H9 (cell line): ENCODE measurements around the gene PCDH9. TPM values are rescaled to one million over a fixed set of nuclear protein-coding genes. Genes with fewer than 3 reads are reported as not detected.

Experiments
- DNase-seq: peaks from one replicate; pipeline ENCODE4 v3.0.0-alpha.2; 2017
- H2AFZ ChIP-seq: one replicate; pipeline ENCODE4 v1.6.1; 2013; ENCODE audit warnings: mild to moderate bottlenecking, low read length, control low read depth, moderate library complexity
- H2AK5ac ChIP-seq: 2 replicates; pipeline ENCODE4 v1.6.1; 2013; ENCODE audit warnings: low read length, control low read depth, mixed read lengths; ENCODE audit not compliant: insufficient read length
- H2BK120ac ChIP-seq: one replicate; pipeline ENCODE4 v1.6.1; 2013; ENCODE audit warnings: low read depth, mild to moderate bottlenecking, low read length, control low read depth, inconsistent platforms; ENCODE audit not compliant: poor library complexity, severe bottlenecking
- H2BK12ac ChIP-seq: 2 replicates; pipeline ENCODE4 v1.6.1; 2013; ENCODE audit warnings: low read length, control low read depth, mixed read lengths, low read depth; ENCODE audit not compliant: insufficient read length
- H2BK15ac ChIP-seq: 2 replicates; pipeline ENCODE4 v1.6.1; 2013; ENCODE audit warnings: low read depth, low read length, control low read depth
- H2BK20ac ChIP-seq: one replicate; pipeline ENCODE4 v1.6.1; 2013; ENCODE audit warnings: low read depth, mild to moderate bottlenecking, low read length, control low read depth, inconsistent platforms; ENCODE audit not compliant: poor library complexity, severe bottlenecking
- H2BK5ac ChIP-seq: 2 replicates; pipeline ENCODE4 v1.6.1; 2013; ENCODE audit warnings: low read length, control low read depth, mixed read lengths; ENCODE audit not compliant: insufficient read length
- H3K14ac ChIP-seq: 2 replicates; pipeline ENCODE4 v1.6.1; 2013; ENCODE audit warnings: low read length, control low read depth; ENCODE audit not compliant: insufficient read depth
- H3K18ac ChIP-seq: 2 replicates; pipeline ENCODE4 v1.6.1; 2013; ENCODE audit warnings: low read depth, mild to moderate bottlenecking, mixed read lengths, low read length, control low read depth; ENCODE audit not compliant: insufficient read length
- H3K23ac ChIP-seq: 2 replicates; pipeline ENCODE4 v1.6.1; 2013; ENCODE audit warnings: low read length, control low read depth, mixed read lengths, low read depth; ENCODE audit not compliant: insufficient read length
- H3K23me2 ChIP-seq: 2 replicates; pipeline ENCODE4 v1.6.1; 2013; ENCODE audit warnings: low read depth, mild to moderate bottlenecking, mixed read lengths, low read length, control low read depth; ENCODE audit not compliant: insufficient read length, poor library complexity, severe bottlenecking
- H3K27ac ChIP-seq: 2 replicates; pipeline ENCODE4 v1.5.1; 2013; ENCODE audit warnings: low read length, control low read depth, mixed read lengths, low read depth; ENCODE audit not compliant: insufficient read length
- H3K27me3 ChIP-seq: 2 replicates; pipeline ENCODE4 v1.6.1; 2013; ENCODE audit warnings: low read length, control low read depth, inconsistent platforms; ENCODE audit not compliant: insufficient read depth
- H3K4ac ChIP-seq: 2 replicates; pipeline ENCODE4 v1.6.1; 2013; ENCODE audit warnings: low read depth, mild to moderate bottlenecking, control low read depth, inconsistent platforms, low read length, moderate library complexity
- H3K4me1 ChIP-seq: 2 replicates; pipeline ENCODE4 v1.6.1; 2013; ENCODE audit warnings: low read length, control low read depth, inconsistent platforms; ENCODE audit not compliant: insufficient read depth
- H3K4me2 ChIP-seq: 2 replicates; pipeline ENCODE4 v1.6.1; 2013; ENCODE audit warnings: low read length, control low read depth, mixed read lengths; ENCODE audit not compliant: insufficient read length, insufficient read depth
- H3K56ac ChIP-seq: 2 replicates; pipeline ENCODE4 v1.6.1; 2013; ENCODE audit warnings: low read depth, mild to moderate bottlenecking, mixed read lengths, low read length, control low read depth; ENCODE audit not compliant: insufficient read length
- H3K79me1 ChIP-seq: 2 replicates; pipeline ENCODE4 v1.6.1; 2013; ENCODE audit warnings: low read depth, mild to moderate bottlenecking, moderate library complexity, low read length, control low read depth, inconsistent platforms; ENCODE audit not compliant: insufficient read depth, poor library complexity, severe bottlenecking
- H3K79me2 ChIP-seq: 2 replicates; pipeline ENCODE4 v1.6.1; 2013; ENCODE audit warnings: low read length, control low read depth, inconsistent platforms; ENCODE audit not compliant: insufficient read depth
- H3K9ac ChIP-seq: 2 replicates; pipeline ENCODE4 v1.6.1; 2013; ENCODE audit warnings: low read length, control low read depth, mixed read lengths; ENCODE audit not compliant: insufficient read length; ENCODE audit errors: extremely low read depth
- H3K9me3 ChIP-seq: one replicate; pipeline ENCODE4 v1.6.1; 2013; ENCODE audit warnings: low read depth, low read length, inconsistent platforms; ENCODE audit not compliant: control insufficient read depth
- H3T11ph ChIP-seq: one replicate; pipeline ENCODE4 v1.6.1; 2013; ENCODE audit warnings: mild to moderate bottlenecking, low read length, control low read depth, inconsistent platforms
- H4K20me1 ChIP-seq: one replicate; pipeline ENCODE4 v1.6.1; 2013; ENCODE audit not compliant: control insufficient read depth, insufficient read length, insufficient read depth
- H4K5ac ChIP-seq: 2 replicates; pipeline ENCODE4 v1.6.1; 2013; ENCODE audit warnings: low read depth, mild to moderate bottlenecking, mixed read lengths, low read length, control low read depth; ENCODE audit not compliant: insufficient read length
- H4K8ac ChIP-seq: replicated peaks from 2 replicates; pipeline ENCODE4 v1.6.1; 2013; ENCODE audit warnings: low read length, control low read depth, mixed read lengths, low read depth; ENCODE audit not compliant: insufficient read length
- H4K91ac ChIP-seq: 2 replicates; pipeline ENCODE4 v1.6.1; 2013; ENCODE audit warnings: low read depth, mild to moderate bottlenecking, moderate library complexity, mixed read lengths, low read length, control low read depth; ENCODE audit not compliant: insufficient read length
- H3K27ac Mint-ChIP-seq, 3 experiments: 2 replicates in 2 of 3; 3 replicates in 1 of 3; pipeline ENCODE4 v1.8.0; 2020 to 2021; ENCODE audit warnings: mixed read lengths in 3 of 3, mild to moderate bottlenecking in 1 of 3, moderate library complexity in 1 of 3
- H3K27me3 Mint-ChIP-seq: 2 replicates; pipeline ENCODE4 v1.8.0; 2021; ENCODE audit warnings: low read depth, mild to moderate bottlenecking, moderate library complexity, mixed read lengths
- H3K36me3 Mint-ChIP-seq, 3 experiments: 2 replicates in 2 of 3; 3 replicates in 1 of 3; pipeline ENCODE4 v1.8.0; 2020 to 2021; ENCODE audit warnings: low read depth in 3 of 3, mixed read lengths in 3 of 3; ENCODE audit not compliant: insufficient read depth in 1 of 3
- H3K4me1 Mint-ChIP-seq, 2 experiments: 2 replicates each; pipeline ENCODE4 v1.8.0; 2020; ENCODE audit warnings: mixed read lengths in 2 of 2
- H3K4me3 Mint-ChIP-seq, 2 experiments: 2 replicates in 1 of 2; 3 replicates in 1 of 2; pipeline ENCODE4 v1.8.0; 2020 to 2021; ENCODE audit warnings: mild to moderate bottlenecking in 2 of 2, mixed read lengths in 2 of 2, moderate library complexity in 1 of 2
- H3K9me3 Mint-ChIP-seq, 2 experiments: 2 replicates in 1 of 2; 3 replicates in 1 of 2; pipeline ENCODE4 v1.8.0; 2020; ENCODE audit warnings: mild to moderate bottlenecking in 2 of 2, mixed read lengths in 2 of 2, moderate library complexity in 1 of 2
- WGBS: extraction: QIAGEN DNeasy Blood & Tissue Kit; methylation state at CpG from one replicate; pipeline ENCODE4 v1.1.7; 2013; ENCODE audit warnings: missing lambda C conversion rate, low lambda C conversion rate, mixed read lengths; ENCODE audit not compliant: insufficient read length; ENCODE audit errors: extremely low coverage; 5-methylcytosine and 5-hydroxymethylcytosine counted together
- total RNA-seq: library from RNA; stranded (reverse); gene quantifications from 2 replicates; pipeline ENCODE4 v1.2.1, GENCODE V29; 2021
- TF ChIP-seq, protein P1 (sequence below): fragments of 200-600 bp; sonication (generic); conservative IDR thresholded peaks from 3 replicates; pipeline ENCODE4 v1.8.0; 2021; ENCODE audit warnings: antibody characterized with exemption, mild to moderate bottlenecking

The PCDH9 gene
- total RNA-seq, 1 experiment from 2014 or later = 0.11 TPM

DNA sequence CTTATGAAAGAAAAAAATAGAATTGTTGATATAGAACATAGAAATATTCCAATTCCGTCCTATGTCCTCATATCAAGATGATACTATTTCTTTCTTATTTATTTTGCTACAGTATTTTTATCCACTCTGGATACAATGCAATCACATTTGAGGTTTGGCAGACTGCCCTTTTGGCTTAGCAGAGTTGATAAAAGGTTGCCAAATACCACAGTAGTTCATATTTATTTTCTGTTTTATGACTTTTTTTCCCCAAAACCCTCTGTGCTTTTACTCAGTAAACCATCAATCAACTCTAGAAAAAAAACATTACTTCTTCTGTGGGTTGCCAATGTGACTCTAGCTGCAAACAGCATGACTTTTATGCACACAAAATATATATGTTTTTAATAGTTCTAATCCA is 424.5 kb downstream of the PCDH9 start:
- Histone ChIP-seq H3K56ac (no peak overlapping the region), H3K23ac (no peak overlapping the region), H3K79me2 (no peaks in the 10 kb centered on the region), H2BK15ac (no peak overlapping the region), H4K5ac (no peak overlapping the region), H2AFZ (no peak overlapping the region), H3K9me3 (no peaks in the 10 kb centered on the region), H3K4me2 (no peak overlapping the region), H3K14ac (no peak overlapping the region), H4K91ac (no peak overlapping the region), H3K23me2 (no peaks in the 10 kb centered on the region), H3K9ac (no peak overlapping the region), H3T11ph (no peak overlapping the region), H3K79me1 (no peaks in the 10 kb centered on the region), H2BK12ac (no peak overlapping the region), H2BK5ac (no peak overlapping the region), H3K18ac (no peak overlapping the region), H2AK5ac (no peak overlapping the region), H4K20me1 (no peaks in the 10 kb centered on the region), H3K27me3 (no peaks in the 10 kb centered on the region), H2BK120ac (no peak overlapping the region), H3K4ac (no peak overlapping the region), H2BK20ac (no peak overlapping the region), H4K8ac (no peak overlapping the region), H3K27ac (no peak overlapping the region), H3K4me1 (no peaks in the 10 kb centered on the region)
- TF ChIP-seq, protein P1, sequence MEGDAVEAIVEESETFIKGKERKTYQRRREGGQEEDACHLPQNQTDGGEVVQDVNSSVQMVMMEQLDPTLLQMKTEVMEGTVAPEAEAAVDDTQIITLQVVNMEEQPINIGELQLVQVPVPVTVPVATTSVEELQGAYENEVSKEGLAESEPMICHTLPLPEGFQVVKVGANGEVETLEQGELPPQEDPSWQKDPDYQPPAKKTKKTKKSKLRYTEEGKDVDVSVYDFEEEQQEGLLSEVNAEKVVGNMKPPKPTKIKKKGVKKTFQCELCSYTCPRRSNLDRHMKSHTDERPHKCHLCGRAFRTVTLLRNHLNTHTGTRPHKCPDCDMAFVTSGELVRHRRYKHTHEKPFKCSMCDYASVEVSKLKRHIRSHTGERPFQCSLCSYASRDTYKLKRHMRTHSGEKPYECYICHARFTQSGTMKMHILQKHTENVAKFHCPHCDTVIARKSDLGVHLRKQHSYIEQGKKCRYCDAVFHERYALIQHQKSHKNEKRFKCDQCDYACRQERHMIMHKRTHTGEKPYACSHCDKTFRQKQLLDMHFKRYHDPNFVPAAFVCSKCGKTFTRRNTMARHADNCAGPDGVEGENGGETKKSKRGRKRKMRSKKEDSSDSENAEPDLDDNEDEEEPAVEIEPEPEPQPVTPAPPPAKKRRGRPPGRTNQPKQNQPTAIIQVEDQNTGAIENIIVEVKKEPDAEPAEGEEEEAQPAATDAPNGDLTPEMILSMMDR = no peak
- no peak overlapping the region for H3K27ac Mint-ChIP-seq
- no peaks in the 10 kb centered on the region for H3K9me3 Mint-ChIP-seq
- WGBS = no CpG with 5 or more reads among the region's 1 CpG
- H3K4me1 Mint-ChIP-seq = peaks cover 10% of the 10 kb centered on the region in 2 experiments
- no peak for DNase-seq
- no peak overlapping the region for H3K4me3 Mint-ChIP-seq
- no peaks in the 10 kb centered on the region for H3K36me3 Mint-ChIP-seq
- no peaks in the 10 kb centered on the region for H3K27me3 Mint-ChIP-seq
